SH-SY5Y (cell line): ENCODE measurements around the gene MGAT4A.

Source experiments
- GATA2 ChIP-seq: IDR thresholded peaks from 2 replicates; pipeline ENCODE4 v1.6.1; 2011; ENCODE audit warnings: mild to moderate bottlenecking, low read depth, low read length
- GATA3 ChIP-seq: IDR thresholded peaks from 2 replicates; pipeline ENCODE4 v1.6.1; 2011; ENCODE audit warnings: low read depth, mild to moderate bottlenecking, low read length, moderate library complexity

GRCh38 chr2:98720286-98720685 lies 10.6 kb downstream of the MGAT4A start:
- TF ChIP-seq GATA2 (no peak), GATA3 (no peak)
